Thymus (tissue), 11 donors: ENCODE data around the gene EPB41L4A. TPM values are rescaled to one million over a fixed set of nuclear protein-coding genes. Genes with fewer than 3 reads are reported as not detected.

Experiments used
- DNase-seq, 9 donors: peaks; one replicate each; pipeline ENCODE4 v3.0.0-alpha.2; 2013; ENCODE audit warnings: low spot score in 9 of 9, low read depth in 6 of 9, missing footprints in 1 of 9
- H3K27ac ChIP-seq, 2 donors: one replicate each; pipeline ENCODE4 v1.5.1; 2013; ENCODE audit warnings: control low read depth in 1 of 2, low read depth in 1 of 2, low read length in 1 of 2, mild to moderate bottlenecking in 1 of 2, moderate library complexity in 1 of 2
- H3K27me3 ChIP-seq, 2 donors: one replicate each; pipeline ENCODE4 v1.5.1; 2013; ENCODE audit warnings: low read length in 1 of 2; ENCODE audit not compliant: control insufficient read depth in 2 of 2, insufficient read depth in 1 of 2
- H3K36me3 ChIP-seq, 2 donors: one replicate each; pipeline ENCODE4 v1.5.1; 2013; ENCODE audit warnings: low read length in 1 of 2, mild to moderate bottlenecking in 1 of 2, moderate library complexity in 1 of 2; ENCODE audit not compliant: control insufficient read depth in 2 of 2, insufficient read depth in 2 of 2
- H3K4me1 ChIP-seq, 2 donors: one replicate each; pipeline ENCODE4 v1.5.1; 2013; ENCODE audit warnings: low read length in 2 of 2; ENCODE audit not compliant: control insufficient read depth in 2 of 2, insufficient read depth in 2 of 2
- H3K4me3 ChIP-seq, 2 donors: one replicate each; pipeline ENCODE4 v1.5.1; 2013; ENCODE audit warnings: low read length in 2 of 2, control low read depth in 1 of 2, mild to moderate bottlenecking in 1 of 2
- H3K9me3 ChIP-seq, 2 donors: one replicate each; pipeline ENCODE4 v1.5.1; 2013; ENCODE audit warnings: low read length in 1 of 2, mild to moderate bottlenecking in 1 of 2; ENCODE audit not compliant: control insufficient read depth in 2 of 2, insufficient read depth in 1 of 2
- WGBS: extraction: QIAGEN DNeasy Blood & Tissue Kit; methylation state at CpG from one replicate; pipeline ENCODE4 v1.1.7; 2013; 5-methylcytosine and 5-hydroxymethylcytosine counted together
- polyA plus RNA-seq: library from polyadenylated mRNA; stranded (reverse); fragments of 200-250 nt; gene quantifications from one replicate; pipeline ENCODE4 v1.2.3, GENCODE V29; 2013
- total RNA-seq: library from RNA; stranded (reverse); fragments of 120-200 nt; gene quantifications from one replicate; pipeline ENCODE4 v1.2.4, GENCODE V29; 2013
- donor health status: healthy.

Gene EPB41L4A
- total and polyA plus RNA-seq, 2 donors = 4.8 to 5.2 TPM

GRCh38 chr5:112386766-112387165 is 32.3 kb downstream of the EPB41L4A start:
- H3K27ac ChIP-seq = no peak overlapping the region
- H3K4me3 ChIP-seq = no peak overlapping the region
- no peaks in the 10 kb centered on the region for H3K27me3 ChIP-seq
- no peaks in the 10 kb centered on the region for H3K36me3 ChIP-seq
- no peak for DNase-seq
- WGBS = 91% methylated on average over 5 of the region's 5 CpGs
- H3K9me3 ChIP-seq = no peaks in the 10 kb centered on the region
- H3K4me1 ChIP-seq = no peaks in the 10 kb centered on the region

- DNase-seq = no peak
- Histone ChIP-seq H3K27me3 (no peaks in the 10 kb centered on the region), H3K9me3 (no peaks in the 10 kb centered on the region), H3K36me3 (no peaks in the 10 kb centered on the region), H3K4me1 (no peaks in the 10 kb centered on the region), H3K27ac (no peak overlapping the region), H3K4me3 (no peak overlapping the region)
- WGBS = 93% methylated on average over 1 of the region's 1 CpG
Observed at GRCh38 chr5:112385969-112386368, 33.1 kb downstream of the EPB41L4A start.

GRCh38 chr5:112385566-112385965 is 33.5 kb downstream of the EPB41L4A start:
- DNase-seq = no peak
- Histone ChIP-seq H3K36me3 (no peaks in the 10 kb centered on the region), H3K4me3 (no peak overlapping the region), H3K9me3 (no peaks in the 10 kb centered on the region), H3K4me1 (no peaks in the 10 kb centered on the region), H3K27me3 (no peaks in the 10 kb centered on the region), H3K27ac (no peak overlapping the region)
- 76% methylated on average over 3 of the region's 3 CpGs for WGBS

- Histone ChIP-seq H3K27ac (no peak overlapping the region), H3K36me3 (no peaks in the 10 kb centered on the region), H3K27me3 (no peaks in the 10 kb centered on the region), H3K4me1 (no peaks in the 10 kb centered on the region), H3K4me3 (no peak overlapping the region), H3K9me3 (no peaks in the 10 kb centered on the region)
- 84% methylated on average over 3 of the region's 3 CpGs for WGBS
- no peak for DNase-seq
Observed at GRCh38 chr5:112384523-112384922, 34.6 kb downstream of the EPB41L4A start.

- 77% methylated on average over 2 of the region's 2 CpGs for WGBS
- no peaks in the 10 kb centered on the region for H3K36me3 ChIP-seq
- H3K4me1 ChIP-seq = no peaks in the 10 kb centered on the region
- DNase-seq = no peak
- H3K9me3 ChIP-seq = no peaks in the 10 kb centered on the region
- H3K27me3 ChIP-seq = no peaks in the 10 kb centered on the region
- H3K27ac ChIP-seq = no peak overlapping the region
- H3K4me3 ChIP-seq = no peak overlapping the region
Observed at GRCh38 chr5:112382886-112383285, 36.2 kb downstream of the EPB41L4A start.

- no peak for DNase-seq
- H3K27ac ChIP-seq = no peak overlapping the region
- H3K4me1 ChIP-seq = no peaks in the 10 kb centered on the region
- H3K27me3 ChIP-seq = no peaks in the 10 kb centered on the region
- WGBS = 93% methylated on average over 3 of the region's 3 CpGs
- no peak overlapping the region for H3K4me3 ChIP-seq
- H3K36me3 ChIP-seq = no peaks in the 10 kb centered on the region
- no peaks in the 10 kb centered on the region for H3K9me3 ChIP-seq
Observed at GRCh38 chr5:112381521-112381920, 37.6 kb downstream of the EPB41L4A start.

- H3K27ac ChIP-seq = no peak overlapping the region
- no peaks in the 10 kb centered on the region for H3K27me3 ChIP-seq
- WGBS = 80% methylated on average over 5 of the region's 5 CpGs
- H3K36me3 ChIP-seq = no peaks in the 10 kb centered on the region
- no peaks in the 10 kb centered on the region for H3K4me1 ChIP-seq
- H3K9me3 ChIP-seq = no peaks in the 10 kb centered on the region
- no peak for DNase-seq
- no peak overlapping the region for H3K4me3 ChIP-seq
Observed at GRCh38 chr5:112379542-112380325, 39.3 kb downstream of the EPB41L4A start.

- Histone ChIP-seq H3K9me3 (no peaks in the 10 kb centered on the region), H3K27me3 (no peaks in the 10 kb centered on the region), H3K27ac (no peak overlapping the region), H3K36me3 (no peaks in the 10 kb centered on the region), H3K4me3 (no peak overlapping the region), H3K4me1 (no peaks in the 10 kb centered on the region)
- no peak for DNase-seq
- 77% methylated on average over 4 of the region's 4 CpGs for WGBS
Observed at GRCh38 chr5:112374818-112375217, 44.3 kb downstream of the EPB41L4A start.

- no peak overlapping the region for H3K27ac ChIP-seq
- DNase-seq = no peak
- H3K27me3 ChIP-seq = no peaks in the 10 kb centered on the region
- WGBS = 91% methylated on average over 5 of the region's 5 CpGs
- H3K36me3 ChIP-seq = no peaks in the 10 kb centered on the region
- no peaks in the 10 kb centered on the region for H3K9me3 ChIP-seq
- H3K4me1 ChIP-seq = no peaks in the 10 kb centered on the region
- no peak overlapping the region for H3K4me3 ChIP-seq
Observed at GRCh38 chr5:112374356-112374755, 44.7 kb downstream of the EPB41L4A start.
